Myocyte (in vitro differentiated cells): ENCODE data around the gene ERLEC1. TPM values are rescaled to one million over a fixed set of nuclear protein-coding genes. Genes with fewer than 3 reads are reported as not detected.
A peak's percentile ranks its signal among the peaks of the same experiment; 100 is the strongest.
"Not testable (repeated sequence)": the region's sequence is repeated elsewhere in the genome, so short reads cannot be mapped to it uniquely, and the experiment has no call there.

ENCODE experiments used
- DNase-seq: peaks from one replicate; pipeline ENCODE4 v3.0.0-alpha.2; 2012; ENCODE audit warnings: low read depth
- polyA plus RNA-seq: library from polyadenylated mRNA; unstranded; fragments of >200 nt; gene quantifications from one replicate; pipeline ENCODE4 v1.2.1, GENCODE V29; 2012; ENCODE audit warnings: missing spikeins
- total RNA-seq: library from RNA; depleted of rRNA; stranded (reverse); fragments of >200 nt; gene quantifications from 2 replicates; pipeline ENCODE4 v1.2.3, GENCODE V29; 2014

The ERLEC1 gene, protein sequence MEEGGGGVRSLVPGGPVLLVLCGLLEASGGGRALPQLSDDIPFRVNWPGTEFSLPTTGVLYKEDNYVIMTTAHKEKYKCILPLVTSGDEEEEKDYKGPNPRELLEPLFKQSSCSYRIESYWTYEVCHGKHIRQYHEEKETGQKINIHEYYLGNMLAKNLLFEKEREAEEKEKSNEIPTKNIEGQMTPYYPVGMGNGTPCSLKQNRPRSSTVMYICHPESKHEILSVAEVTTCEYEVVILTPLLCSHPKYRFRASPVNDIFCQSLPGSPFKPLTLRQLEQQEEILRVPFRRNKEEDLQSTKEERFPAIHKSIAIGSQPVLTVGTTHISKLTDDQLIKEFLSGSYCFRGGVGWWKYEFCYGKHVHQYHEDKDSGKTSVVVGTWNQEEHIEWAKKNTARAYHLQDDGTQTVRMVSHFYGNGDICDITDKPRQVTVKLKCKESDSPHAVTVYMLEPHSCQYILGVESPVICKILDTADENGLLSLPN
- total RNA-seq: 55.7 and 90.4 TPM in 2 replicates
- polyA plus RNA-seq: 47.6 TPM

DNA sequence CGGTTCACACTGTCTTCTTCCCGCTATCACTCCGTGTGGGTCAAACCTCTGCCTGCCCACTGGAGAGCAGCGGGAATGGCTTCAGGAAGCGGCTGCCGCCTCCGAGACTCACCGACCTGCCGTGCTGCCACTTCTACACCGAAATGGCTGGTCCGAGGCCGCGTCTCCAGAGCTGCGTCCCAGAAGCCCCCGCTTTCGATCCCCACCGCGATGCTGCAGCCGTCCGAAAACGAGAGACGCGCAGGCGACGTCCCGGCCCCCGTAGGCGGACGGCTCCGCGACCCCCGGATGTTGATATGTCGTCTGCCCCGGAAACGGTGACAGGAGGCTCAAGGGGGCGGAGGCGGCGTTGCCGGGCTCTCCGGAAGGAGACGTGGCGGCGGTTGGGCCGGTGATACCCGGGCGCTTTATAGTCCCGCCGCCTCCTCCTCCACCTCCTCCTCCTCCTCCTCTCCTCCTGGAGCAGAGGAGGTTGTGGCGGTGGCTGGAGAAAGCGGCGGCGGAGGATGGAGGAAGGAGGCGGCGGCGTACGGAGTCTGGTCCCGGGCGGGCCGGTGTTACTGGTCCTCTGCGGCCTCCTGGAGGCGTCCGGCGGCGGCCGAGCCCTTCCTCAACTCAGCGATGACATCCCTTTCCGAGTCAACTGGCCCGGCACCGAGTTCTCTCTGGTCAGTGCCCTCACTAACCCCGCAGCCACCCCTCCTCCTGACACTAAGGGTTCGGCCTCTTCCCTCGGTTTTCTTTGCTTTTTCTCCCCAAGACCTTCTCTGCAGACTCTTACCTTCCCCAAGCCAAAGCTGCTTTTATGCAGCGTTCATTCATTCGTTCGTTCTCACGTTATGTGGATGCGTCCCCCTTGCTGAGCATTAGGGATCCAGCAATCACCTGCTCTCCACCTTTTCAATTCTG, at the start of gene ERLEC1, which contains the start of gene ASB3:
ERLEC1 (plus strand) TSS at position 340 of the 909 bp plus-strand sequence; CDS start at position 507, 167 bp downstream.
ASB3 (minus strand) TSS at position 249 of the 909 bp plus-strand sequence. CDS start 21,381 bp downstream, outside the sequence.
- DNase-seq: peak; percentile 91

DNA sequence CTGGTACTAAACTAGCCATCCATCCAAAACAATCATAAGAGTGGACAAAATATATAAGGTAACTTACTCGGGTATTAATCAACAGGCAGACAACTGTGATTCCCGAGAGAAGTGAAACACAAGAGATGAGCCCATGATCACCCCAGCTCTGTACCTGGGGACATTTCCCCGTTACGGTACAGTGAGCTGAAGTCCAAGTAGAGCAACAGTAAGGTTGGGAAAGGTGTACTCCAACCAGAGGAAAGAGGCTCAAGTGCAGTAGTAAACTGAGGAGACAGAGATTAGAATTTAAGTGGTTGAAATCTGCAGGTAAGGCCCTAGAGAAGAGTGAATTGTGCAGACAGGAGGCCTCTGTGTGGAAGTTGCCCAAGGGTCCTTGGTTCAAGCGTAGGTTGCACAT, 49.8 kb upstream of the ERLEC1 start:
- no peak for DNase-seq

DNA sequence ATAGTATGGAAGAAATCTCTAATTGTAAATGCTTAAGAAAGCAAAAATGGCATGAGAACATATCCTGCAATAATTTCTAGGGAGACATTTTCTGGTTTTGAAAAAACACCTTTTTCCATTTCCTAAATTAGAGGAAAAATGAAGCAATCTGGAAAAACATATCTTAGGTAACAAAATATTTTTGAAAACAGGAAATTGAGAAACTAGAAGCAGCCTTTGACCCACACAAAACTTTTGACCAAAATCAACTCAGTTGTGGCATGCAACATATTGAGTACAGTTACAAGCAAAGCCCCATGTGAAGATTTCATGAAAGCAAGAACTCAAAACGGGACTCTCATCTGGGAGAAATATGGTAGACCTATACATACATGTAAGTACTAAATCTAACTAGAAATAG, 47.8 kb upstream of the ERLEC1 start:
- DNase-seq: no peak

DNA sequence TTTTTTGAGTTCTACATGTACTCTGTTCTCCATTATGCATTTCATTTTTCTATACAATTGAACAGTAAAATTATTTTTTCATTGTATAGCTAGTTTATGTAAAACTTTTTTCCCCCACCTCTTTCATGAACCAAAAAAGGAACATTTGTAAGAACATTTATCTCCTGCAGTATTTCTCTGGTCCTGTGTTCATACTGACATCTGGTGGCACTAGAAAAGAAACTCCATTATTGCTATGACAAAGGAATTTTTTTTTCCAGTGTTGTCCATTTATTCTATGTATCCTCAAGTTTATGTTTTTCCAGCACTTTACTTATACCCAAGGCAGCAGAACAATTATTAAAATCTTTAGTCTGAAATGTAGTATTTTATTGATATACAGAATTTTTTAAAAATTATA, 46.7 kb upstream of the ERLEC1 start:
- peak; percentile 47 for DNase-seq

DNA sequence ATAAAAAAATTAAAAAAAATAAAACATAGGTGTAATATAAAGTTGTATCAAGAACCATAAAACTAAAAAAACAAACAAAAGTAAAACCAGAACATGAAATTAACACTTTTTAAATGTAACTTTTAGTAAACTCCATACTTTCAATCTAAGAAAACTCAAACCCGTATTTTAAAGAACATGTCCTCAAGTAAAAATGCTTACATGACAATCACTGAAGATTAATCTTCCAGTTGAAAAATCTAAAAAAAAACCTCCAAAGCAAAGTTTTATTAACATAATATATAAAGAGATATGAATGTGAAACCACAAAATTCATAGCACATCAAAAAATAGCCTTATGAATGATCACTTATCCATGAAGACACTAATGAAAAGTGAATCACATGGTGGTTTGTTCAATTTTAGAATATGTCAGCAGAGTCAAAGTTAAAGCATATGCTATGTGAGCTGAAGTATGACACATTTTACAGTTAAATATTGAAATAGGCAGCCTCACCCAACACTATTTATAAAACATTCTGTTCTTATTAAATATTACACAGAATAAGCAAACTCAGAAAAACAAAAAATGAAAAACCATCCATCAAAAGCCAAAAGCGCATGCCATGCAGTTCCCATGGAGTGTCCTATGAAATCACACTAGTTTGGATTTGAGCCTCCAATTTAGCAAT, 42.3 kb upstream of the ERLEC1 start:
- peak; percentile 6 for DNase-seq

DNA sequence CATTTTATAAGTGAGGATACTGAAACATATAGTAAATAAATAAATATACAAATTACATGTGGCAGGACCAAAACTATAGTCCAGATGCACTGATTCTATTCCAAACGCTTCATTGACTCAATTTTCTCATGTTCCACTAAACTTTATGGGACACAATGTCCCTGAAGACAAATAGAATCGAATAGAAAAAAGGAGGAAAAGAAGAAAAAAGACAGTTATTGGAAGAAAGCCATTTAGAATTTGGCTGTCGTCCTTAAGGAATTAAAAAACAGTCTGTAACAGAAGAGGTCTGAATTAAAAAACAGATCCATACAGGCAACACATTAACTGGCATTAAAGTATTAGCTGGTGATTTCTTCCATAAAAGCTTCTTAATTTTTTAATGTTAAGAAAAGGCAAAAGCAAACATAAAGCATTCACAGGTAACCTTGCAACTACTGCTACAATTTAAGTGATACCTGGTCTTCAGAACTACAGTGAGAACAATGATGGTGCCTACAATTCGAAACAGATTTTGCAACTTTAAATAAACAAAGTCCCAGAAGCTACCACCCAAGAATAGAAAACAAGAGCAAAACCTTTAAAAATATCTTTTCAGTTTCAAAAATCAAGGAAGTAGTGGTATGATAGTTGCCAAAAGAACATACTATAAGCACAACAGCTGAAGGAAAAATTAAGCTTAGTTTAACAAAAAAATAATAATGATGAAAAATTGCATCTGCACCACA, 36.6 kb upstream of the ERLEC1 start:
- DNase-seq: no peak

DNA sequence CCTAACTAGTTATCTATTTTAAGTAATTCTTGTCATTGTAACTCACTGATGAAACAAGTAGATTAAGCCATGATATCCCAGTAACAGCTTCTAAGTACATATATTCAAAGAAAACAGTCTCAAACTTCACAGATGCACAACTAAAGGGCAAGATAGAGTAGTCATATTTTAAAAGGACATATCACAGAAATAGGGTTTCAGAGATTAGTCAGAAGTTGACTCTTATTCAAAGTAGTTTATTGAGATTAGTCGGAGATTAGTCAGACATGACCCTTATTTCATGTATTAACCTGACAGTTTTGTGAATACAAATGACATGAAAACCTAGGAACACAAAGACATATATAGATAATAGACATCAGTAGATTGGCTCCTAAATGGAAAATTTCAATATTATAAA, 35.1 kb upstream of the ERLEC1 start:
- DNase-seq: no peak

DNA sequence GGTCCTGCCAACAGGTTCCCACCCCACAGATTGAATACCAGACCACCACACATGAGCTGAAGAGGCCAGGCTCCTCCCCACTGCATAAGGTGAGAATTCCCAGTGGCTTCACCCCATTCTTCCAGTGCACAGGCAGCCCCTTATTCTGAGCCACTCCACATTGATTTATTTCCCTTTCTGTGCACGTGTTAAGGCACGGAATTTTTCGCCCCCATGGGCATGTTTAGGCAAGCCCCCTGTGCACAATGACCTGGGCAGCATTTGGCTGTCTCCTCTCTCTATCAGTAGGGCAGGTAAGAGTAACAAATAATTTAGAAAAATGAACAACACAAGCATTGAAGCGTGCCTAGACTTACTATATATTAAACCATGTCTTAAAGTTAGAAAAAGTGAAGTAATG, 34.5 kb upstream of the ERLEC1 start:
- DNase-seq: no peak

DNA sequence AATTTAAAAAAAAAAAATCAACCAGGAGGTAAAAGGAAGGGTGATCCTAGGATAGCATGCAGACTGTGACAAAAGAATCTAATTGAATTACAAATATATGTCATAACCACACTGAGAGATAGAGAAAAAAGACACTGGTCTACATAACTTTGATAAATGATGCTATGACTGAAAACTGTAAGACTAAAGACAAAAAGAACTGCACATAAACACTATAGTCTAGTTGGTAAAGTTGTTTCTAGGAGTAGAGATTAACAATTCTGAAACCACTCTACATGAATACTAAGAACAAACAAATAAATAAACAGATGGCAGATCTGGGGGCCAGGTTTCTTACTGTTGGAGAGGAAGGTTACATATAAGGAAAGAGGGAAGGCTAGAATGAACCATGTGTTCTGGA, 33.8 kb upstream of the ERLEC1 start:
- no peak for DNase-seq

DNA sequence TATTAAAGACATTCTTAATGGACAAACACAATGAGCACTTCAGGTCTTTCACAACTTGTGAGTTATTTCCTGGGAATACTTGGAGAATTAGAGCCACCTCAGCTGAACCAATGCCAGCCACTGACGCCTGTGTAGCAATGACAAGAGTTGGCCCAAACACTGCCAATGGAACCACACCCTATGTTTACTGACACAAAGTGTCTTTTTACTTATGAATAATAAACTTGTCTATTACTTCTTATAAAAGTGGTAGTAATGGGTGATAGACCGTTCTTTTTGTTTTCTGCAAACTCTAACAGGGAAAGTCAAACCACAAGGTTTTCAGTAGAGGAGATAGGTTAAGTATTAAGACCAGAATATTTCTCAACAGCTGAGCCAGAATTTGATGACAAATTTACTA, 31.7 kb upstream of the ERLEC1 start:
- no peak for DNase-seq

DNA sequence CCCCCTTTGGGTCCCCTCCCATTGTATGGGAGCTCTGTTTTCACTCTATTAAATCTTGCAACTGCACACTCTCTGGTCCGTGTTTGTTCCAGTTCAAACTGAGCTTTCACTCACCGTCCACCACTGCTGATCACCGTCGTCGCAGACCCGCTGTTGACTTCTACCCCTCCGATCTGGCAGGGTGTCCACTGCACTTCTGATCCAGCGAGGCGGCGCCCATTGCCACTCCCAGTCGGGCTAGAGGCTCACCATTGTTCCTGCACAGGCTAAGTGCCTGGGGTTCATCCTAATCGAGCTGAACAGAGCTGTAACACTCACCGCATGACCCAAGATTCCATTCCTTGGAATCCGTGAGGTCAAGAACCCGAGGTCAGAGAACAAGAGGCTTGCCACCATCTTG, 30.2 kb upstream of the ERLEC1 start:
- no peak for DNase-seq

DNA sequence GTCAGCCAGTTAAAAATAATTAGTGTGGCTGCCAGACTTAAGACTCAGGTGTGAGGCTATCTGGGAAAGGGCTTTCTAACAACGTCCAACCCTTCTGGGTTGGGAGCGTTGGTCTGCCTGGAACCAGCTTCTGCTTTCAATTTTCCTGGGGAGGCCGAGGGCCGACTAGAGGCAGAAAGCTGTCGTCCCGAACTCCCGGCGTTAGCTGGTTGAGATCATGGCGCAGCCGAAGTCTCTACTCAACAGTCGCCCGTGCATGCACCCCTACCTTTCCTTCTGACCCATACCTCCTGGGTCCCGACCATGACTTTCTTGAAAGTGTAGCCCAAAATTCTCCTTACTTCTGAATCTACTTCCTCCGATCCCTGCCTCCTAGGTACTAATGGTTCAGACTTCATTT, 29.6 kb upstream of the ERLEC1 start:
- DNase-seq: not testable (repeated sequence)

DNA sequence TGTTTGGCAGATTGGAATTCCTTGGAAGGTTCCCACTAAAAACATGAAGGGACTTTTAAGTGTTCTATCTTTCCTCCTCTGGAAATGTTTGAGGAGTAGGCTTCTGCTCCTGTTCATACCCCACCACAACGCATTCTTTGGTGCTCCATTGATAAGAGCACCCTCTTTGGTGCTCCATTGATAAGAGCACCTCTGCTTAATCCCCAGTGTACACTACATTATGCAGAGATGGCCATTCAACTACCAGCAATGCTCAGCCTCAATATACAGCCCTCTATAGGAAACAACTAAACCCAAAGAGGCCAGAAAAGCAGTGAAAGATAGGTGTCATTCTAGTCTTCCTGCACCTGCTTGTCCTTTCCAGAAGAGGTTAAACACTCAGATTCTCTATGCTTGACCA, 21.1 kb upstream of the ERLEC1 start:
- no peak for DNase-seq

DNA sequence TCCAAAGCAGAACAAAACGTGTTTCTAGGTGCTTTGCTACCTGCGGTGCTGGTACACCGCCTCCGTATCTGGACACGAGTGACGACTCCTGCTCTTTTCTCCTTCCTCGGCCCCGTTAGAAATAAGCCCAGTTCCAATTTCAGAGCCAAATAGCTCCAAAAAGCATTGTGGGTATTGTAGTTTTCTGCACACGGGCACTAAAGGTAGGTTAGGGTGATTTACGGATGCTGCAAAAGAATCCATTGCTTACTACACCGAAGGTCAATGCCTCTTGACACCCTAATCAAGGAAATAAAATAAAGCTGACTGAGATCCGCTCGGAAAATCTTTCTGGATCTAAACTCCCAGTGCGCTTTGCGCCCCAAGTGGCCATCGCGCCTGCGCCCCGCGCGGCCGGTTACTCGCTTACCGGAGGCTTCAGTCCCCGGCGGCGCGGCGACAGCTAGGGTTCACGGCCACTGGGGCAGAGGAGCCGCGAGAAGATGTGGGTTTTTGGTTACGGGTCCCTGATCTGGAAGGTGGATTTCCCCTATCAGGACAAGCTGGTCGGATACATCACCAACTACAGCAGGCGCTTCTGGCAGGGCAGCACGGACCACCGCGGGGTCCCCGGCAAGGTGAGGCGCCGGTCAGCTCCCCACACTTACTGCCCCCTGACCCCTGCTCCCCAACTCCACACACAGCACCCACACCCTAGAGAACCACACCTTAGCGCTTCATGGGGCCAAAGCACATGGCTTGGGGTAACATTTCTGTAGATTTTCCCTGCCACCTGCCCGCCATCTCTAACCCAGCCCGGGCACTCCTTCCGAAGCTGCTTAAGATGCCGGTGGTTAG, 19.2 kb upstream of the ERLEC1 start, which contains the start of gene CHAC2:
CHAC2 (plus strand) TSS at position 400 of the 837 bp plus-strand sequence; CDS start at position 483, 83 bp downstream.
- DNase-seq: peak; percentile 89

DNA sequence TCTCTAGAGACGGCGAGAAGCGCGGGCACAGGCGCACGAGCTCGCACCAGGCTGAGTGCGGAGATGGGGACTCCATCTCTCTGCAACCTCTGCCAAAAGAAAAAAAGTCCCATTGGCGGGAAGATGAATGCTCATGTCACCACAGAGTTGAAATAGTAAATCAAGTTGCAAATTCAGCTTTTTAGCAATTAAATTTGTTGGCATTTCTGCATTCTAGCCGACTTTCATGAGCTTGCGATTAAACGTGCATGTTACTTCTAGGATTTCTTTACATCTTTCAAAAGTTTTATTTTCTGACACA, 18.7 kb upstream of the ERLEC1 start:
- no peak for DNase-seq

DNA sequence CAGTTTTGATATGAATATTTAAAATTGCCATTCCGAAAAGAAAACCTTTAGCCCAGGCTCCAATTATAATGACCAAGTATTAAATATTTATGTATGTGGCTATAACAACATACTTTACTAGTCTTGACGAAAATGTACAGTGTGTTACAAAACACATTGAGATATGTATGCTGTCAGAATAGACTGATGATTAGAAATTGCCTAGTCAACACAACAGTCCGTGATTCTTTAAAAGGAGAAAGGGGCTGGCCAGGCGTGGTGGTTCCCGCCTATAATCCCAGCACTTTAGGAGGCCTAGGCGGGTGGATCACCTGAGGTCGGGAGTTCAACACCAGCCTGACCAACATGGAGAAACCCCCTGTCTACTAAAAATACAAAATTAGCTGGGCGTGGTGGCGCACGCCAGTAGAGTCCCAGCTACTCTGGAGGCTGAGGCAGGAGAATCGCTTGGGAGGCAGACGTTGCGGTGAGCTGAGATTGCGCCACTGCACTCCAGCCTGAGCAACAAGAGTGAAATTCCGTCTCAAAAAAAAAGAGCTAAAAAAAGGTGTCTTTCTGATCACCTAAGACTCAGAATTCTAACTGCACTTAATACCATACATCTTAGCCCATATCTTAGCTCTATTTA, 17.4 kb upstream of the ERLEC1 start:
- DNase-seq: no peak

DNA sequence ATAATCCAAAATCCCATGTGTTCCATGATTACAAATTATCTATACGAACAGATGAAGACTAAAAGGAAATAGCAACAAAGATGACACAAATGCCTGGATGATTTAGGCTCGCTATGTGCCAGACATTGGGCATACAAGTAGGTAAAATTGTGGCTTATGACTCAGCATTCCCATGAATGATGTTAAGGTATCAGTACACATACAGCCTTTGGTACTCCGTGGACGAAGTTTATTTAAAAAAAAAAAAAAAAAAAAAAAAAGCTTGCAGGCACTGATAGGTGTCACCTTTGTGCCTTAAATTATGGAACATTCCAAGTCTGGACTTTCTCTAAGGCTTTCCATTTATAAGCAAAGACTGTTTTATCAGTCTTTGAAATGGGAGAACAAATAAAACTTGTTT, 16.6 kb upstream of the ERLEC1 start:
- DNase-seq: no peak

DNA sequence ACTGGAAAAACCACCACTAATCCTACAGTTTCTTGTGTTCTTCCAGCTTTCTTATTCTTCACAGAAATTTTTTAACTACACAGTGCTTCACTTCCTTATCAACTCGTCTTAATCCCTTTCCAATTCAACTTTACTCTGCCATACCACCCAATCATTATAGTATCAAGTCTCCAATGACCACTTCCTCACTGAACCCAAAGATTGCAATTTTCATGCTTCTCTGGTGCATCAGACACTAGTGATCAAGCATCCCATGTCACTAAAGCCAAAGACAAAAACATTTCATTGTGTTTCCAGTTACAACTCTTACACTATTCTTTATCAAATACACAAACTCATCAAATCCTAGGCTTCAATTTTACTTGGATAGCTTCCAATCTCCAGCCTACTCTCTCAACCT, 9.7 kb upstream of the ERLEC1 start:
- no peak for DNase-seq

DNA sequence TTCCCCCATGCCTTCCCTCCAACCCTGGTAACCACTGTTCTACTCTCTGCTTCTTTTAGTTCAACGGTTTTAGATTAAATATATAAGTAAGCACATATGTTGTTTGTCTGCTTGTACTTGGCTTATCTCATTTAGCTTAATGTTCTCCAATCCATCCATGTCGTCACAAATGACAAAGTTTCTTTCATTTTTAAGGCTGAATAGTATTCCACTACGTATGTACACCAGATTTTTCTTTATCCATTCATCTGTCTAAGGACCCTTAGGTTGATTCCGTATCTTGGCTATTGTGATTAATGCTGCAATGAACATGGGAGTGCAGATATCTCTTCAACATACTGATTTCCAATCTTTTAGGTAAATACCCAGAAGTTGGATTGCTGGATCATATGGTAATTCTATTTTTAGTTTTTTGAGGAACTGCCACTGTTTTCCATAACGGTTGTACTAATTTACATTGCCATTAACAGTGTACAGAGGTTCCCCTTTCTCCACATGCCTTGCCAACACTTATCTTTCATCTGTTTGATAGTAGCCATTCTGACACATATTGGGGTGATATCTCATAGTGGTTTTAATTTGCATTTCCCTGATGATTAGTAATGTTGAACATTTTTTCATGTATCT, 8.2 kb upstream of the ERLEC1 start:
- DNase-seq: no peak
